Epithelial cell of proximal tubule (primary cell): Measurements from ENCODE around the gene GFRA1. TPM values are rescaled to one million over a fixed set of nuclear protein-coding genes. Genes with fewer than 3 reads are reported as not detected.
"Not testable (repeated sequence)": the region's sequence is repeated elsewhere in the genome, so short reads cannot be mapped to it uniquely, and the experiment has no call there.

ENCODE experiments used
- DNase-seq: peaks from one replicate; pipeline ENCODE4 v3.0.0-alpha.2; 2011; ENCODE audit warnings: low read depth
- H3K4me3 ChIP-seq: 2 replicates; pipeline ENCODE4 v1.5.1; 2011; ENCODE audit warnings: low read depth, mild to moderate bottlenecking, low read length
- total RNA-seq: library from RNA; depleted of rRNA; stranded (reverse); fragments of >200 nt; gene quantifications from 2 replicates; pipeline ENCODE4 v1.2.3, GENCODE V29; 2015
- TF ChIP-seq, protein P1 (sequence below): conservative IDR thresholded peaks from 2 replicates; pipeline ENCODE4 v1.5.1; 2012; ENCODE audit warnings: low read depth, mild to moderate bottlenecking, low read length

GFRA1 gene
- total RNA-seq, 1 donor from 2014 or later = 10.6 TPM

DNA sequence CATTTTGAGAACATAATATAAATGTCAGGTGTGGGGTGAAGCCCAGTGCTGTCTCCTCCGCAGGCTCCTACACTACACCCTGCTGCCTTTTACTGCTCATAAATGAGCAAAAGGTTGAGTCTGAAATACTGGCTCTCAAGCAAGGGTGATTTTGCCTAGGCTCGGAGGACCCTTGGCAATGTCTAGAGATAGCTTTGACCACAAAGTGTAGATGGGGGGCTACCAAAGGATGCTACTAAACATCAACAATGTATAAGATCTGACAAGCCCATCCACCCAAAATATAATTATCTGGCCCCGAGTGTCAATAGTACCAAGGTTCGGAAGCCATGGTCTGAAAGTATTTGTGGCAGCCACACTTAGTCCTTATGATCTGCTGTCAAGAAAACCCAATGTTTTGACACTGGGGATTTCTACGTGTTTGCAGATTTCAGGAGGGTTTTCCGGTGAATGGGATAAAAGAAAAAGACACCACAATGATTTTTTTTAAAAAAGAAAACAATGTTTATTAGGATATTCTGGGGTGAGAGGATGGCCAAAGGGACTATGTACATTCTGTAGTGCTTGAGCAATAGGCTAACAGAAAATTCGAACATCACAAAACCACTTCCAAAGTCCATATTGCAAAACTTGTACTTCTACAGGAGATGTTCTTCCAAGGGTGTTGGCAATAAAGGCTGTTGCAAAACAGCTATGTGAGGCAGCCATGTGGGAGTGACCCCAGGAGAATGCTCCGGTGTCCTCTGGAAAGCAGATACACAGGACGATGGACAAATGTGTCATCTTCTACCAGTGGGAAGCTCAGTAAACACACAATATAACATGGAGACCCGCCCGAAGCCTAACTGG, 216.3 kb downstream of the GFRA1 start:
- no peak for DNase-seq
- H3K4me3 ChIP-seq = no peak overlapping the region

DNA sequence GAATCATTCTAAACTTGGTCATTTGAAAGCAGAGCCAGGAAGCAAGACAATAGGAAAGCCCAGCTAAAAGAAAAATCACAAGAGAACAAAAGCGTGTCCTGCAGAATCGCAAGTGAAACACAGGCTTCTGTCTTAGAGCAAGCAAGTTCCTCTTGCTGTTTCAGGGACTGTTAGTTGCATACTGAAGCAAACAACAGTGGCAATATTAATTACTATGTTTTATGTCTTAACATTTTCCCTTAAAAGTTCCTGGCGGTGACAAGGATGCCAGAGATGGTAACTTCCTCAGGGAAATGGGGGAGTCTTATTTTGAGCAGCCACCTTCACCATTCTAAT, 217.1 kb downstream of the GFRA1 start:
- no peak overlapping the region for H3K4me3 ChIP-seq
- DNase-seq = no peak
- TF ChIP-seq, protein P1, sequence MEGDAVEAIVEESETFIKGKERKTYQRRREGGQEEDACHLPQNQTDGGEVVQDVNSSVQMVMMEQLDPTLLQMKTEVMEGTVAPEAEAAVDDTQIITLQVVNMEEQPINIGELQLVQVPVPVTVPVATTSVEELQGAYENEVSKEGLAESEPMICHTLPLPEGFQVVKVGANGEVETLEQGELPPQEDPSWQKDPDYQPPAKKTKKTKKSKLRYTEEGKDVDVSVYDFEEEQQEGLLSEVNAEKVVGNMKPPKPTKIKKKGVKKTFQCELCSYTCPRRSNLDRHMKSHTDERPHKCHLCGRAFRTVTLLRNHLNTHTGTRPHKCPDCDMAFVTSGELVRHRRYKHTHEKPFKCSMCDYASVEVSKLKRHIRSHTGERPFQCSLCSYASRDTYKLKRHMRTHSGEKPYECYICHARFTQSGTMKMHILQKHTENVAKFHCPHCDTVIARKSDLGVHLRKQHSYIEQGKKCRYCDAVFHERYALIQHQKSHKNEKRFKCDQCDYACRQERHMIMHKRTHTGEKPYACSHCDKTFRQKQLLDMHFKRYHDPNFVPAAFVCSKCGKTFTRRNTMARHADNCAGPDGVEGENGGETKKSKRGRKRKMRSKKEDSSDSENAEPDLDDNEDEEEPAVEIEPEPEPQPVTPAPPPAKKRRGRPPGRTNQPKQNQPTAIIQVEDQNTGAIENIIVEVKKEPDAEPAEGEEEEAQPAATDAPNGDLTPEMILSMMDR = no peak

More for the DNA sequence above, 216.3 kb downstream of the GFRA1 start:
- TF ChIP-seq, protein P1 = no peak

DNA sequence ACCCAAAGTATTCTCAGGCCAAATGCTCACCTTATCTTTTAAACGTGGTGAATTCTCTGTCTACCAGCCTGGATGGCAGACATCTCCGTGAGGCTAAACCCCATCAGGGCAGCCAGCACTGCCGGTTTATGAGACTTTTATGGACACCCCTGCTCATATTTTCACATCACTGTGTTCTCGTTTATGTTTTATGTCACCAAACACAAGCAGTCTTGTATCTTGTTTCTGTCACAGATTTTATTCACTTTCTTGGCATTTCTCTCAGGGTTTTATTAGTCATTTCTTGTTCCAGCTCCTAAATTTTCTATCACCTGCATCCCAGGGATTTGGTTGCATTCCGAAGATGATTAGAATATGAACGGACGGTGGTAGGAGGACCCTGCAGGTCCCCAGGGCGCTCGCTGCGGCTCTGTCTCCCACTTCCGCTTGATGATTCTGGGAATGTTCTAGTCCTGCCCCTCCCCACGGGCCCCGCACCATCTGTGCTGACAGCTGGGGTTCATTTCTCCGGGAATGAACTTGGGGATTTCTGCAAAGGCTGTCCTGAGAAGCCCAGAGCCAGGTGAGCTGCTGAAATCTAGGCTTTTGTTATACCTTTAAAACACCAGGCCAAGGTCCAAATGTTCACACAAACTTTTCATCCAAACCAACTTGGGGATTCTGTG, 217.6 kb downstream of the GFRA1 start:
- TF ChIP-seq, protein P1 = no peak
- no peak overlapping the region for H3K4me3 ChIP-seq
- DNase-seq = no peak

DNA sequence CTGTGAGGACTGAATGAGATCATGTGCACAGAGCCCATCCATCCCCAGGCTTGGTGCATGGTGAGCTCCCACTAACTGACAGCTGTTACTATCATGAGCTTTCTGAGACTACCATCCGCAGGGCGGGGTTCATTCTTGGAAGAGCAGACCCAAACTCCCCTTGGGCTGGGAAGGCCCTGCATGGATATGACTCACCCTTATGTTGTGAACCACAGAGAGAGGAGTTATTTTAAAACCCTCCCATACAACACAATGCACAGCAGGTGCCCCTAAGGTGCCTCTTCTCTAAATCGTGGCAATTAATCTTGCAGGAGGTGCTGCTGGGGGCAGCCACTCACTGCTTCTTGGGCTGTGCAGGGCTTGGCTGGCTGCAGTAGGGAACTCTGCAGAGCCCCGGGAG, 219.1 kb downstream of the GFRA1 start:
- TF ChIP-seq, protein P1 = no peak
- H3K4me3 ChIP-seq = no peak overlapping the region
- no peak for DNase-seq

GRCh38 chr10:116053009-116053730, 219.8 kb downstream of the GFRA1 start:
- not testable (repeated sequence) for H3K4me3 ChIP-seq, DNase-seq

- DNase-seq, H3K4me3 ChIP-seq: not testable (repeated sequence)
Measured at GRCh38 chr10:116052522-116052921, 220.5 kb downstream of the GFRA1 start.

DNA sequence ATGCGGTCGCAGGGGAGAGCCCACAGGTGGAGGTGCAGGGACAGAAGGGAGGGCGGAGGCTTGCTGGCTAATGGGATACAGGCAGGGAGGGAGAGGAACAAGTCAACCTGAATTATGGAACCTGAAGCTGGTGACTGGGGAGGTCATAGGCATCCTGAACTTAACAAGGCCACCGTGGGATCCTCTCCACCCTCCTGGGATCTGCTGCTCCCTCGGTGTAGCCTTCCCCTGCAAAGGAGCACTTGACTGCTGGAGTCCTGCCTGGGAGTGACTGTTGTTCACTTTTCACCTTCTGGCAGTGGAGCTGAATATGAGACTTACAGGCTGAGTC, 223.1 kb downstream of the GFRA1 start:
- H3K4me3 ChIP-seq = no peak overlapping the region
- TF ChIP-seq, protein P1 = no peak
- DNase-seq = no peak
